Colonic mucosa (tissue), 4 donors: ENCODE results near the gene ALDH3B2. TPM values are rescaled to one million over a fixed set of nuclear protein-coding genes. Genes with fewer than 3 reads are reported as not detected.
A peak's percentile ranks its signal among the peaks of the same experiment; 100 is the strongest.
"Not testable (repeated sequence)": the region's sequence is repeated elsewhere in the genome, so short reads cannot be mapped to it uniquely, and the experiment has no call there.

Experiments
- DNase-seq: peaks from one replicate; pipeline ENCODE4 v3.0.0-alpha.2; 2020
- H3K27ac ChIP-seq: fragments of 200-600 bp; one replicate; pipeline ENCODE4 v1.8.0; 2021
- H3K27me3 ChIP-seq: fragments of 200-600 bp; one replicate; pipeline ENCODE4 v1.8.0; 2021
- H3K36me3 ChIP-seq: fragments of 200-600 bp; one replicate; pipeline ENCODE4 v1.8.0; 2021
- H3K4me1 ChIP-seq: fragments of 200-600 bp; one replicate; pipeline ENCODE4 v1.8.0; 2021; ENCODE audit warnings: mild to moderate bottlenecking
- H3K4me3 ChIP-seq: fragments of 200-600 bp; one replicate; pipeline ENCODE4 v1.8.0; 2021
- H3K9ac ChIP-seq, 2 donors: one replicate each; pipeline ENCODE4 v1.7.0; 2013; ENCODE audit warnings: control low read depth in 2 of 2, low read depth in 2 of 2, low read length in 2 of 2
- H3K9me3 ChIP-seq: fragments of 200-600 bp; one replicate; pipeline ENCODE4 v1.8.0; 2021
- intact Hi-C: fragments of 100-400 bp; cut with DNase I; formaldehyde crosslinking; loops from one replicate; pipeline ENCODE4 v1.14.1; 2022
- total RNA-seq, 2 donors: library from RNA; stranded (reverse); fragmentation: NEBNext Ultra II Directional in 1 of 2; extraction: Animal tissue kit (Norgen Biotek cat#: 25700) in 1 of 2; gene quantifications; one replicate each; pipeline ENCODE4 v1.2.1, GENCODE V29; 2021
- TF ChIP-seq, protein P1 (sequence below): fragments of 200-600 bp; IDR thresholded peaks from one replicate; pipeline ENCODE4 v1.8.0; 2022; ENCODE audit warnings: antibody characterized with exemption, mild to moderate bottlenecking
- donor health status: healthy.
- donor health status: DM: no; HTN: no; CAD: no.
- donor health status: DM: no; HTN: no; CAD: no.

ALDH3B2 gene
- total RNA-seq, 2 donors from 2014 or later: 0.08 to 0.89 TPM

DNA sequence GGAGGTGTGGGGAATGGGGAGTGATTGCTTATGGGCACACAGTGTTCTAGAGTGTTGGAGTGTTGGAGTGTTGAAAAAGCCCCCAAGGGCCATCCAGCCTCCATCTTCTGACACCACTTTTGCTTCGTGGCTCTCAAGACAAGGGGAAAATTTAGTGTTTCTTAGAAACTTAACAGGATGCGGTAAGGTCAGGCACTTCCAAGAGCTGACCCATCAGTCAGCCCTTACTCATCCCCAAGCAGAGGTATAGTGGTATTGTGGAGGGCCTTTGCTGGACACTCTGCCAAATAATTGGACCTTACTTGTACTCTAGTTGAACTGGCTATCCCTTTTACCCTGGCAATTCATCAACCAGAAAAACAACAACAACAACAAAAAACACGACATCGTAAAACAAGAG lies 14.8 kb upstream of the ALDH3B2 start:
- DNase-seq: no peak
- Histone ChIP-seq H3K9me3 (no peaks in the 10 kb centered on the region), H3K27me3 (no peaks in the 10 kb centered on the region), H3K4me1 (no peaks in the 10 kb centered on the region), H3K27ac (no peak overlapping the region), H3K4me3 (no peak overlapping the region), H3K9ac (no peak overlapping the region), H3K36me3 (no peaks in the 10 kb centered on the region)
- TF ChIP-seq, protein P1, sequence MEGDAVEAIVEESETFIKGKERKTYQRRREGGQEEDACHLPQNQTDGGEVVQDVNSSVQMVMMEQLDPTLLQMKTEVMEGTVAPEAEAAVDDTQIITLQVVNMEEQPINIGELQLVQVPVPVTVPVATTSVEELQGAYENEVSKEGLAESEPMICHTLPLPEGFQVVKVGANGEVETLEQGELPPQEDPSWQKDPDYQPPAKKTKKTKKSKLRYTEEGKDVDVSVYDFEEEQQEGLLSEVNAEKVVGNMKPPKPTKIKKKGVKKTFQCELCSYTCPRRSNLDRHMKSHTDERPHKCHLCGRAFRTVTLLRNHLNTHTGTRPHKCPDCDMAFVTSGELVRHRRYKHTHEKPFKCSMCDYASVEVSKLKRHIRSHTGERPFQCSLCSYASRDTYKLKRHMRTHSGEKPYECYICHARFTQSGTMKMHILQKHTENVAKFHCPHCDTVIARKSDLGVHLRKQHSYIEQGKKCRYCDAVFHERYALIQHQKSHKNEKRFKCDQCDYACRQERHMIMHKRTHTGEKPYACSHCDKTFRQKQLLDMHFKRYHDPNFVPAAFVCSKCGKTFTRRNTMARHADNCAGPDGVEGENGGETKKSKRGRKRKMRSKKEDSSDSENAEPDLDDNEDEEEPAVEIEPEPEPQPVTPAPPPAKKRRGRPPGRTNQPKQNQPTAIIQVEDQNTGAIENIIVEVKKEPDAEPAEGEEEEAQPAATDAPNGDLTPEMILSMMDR: no peak
- intact Hi-C loops: no loop called here

DNA sequence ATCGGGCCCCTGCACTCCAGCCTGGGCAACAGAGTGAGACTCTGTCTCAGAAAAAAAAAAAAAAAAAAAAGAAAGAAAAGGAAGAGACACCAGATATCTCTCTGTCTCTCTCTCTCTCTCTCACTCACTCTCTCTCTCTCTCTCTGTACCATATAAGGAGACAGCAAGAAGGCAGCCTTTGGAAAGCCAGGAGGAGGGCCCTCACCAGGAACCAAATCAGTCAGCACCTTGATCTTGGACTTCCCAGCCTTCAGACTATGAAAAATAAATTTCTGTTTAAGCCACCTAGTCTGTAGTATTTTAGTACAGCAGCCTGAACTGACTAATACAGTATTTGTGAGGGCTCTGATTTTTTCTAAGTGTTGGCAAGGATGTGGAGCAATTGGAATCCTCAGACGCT lies 13.6 kb upstream of the ALDH3B2 start:
- DNase-seq: no peak
- intact Hi-C loops: no loop called here
- Histone ChIP-seq H3K36me3 (no peaks in the 10 kb centered on the region), H3K27me3 (no peaks in the 10 kb centered on the region), H3K27ac (no peak overlapping the region), H3K9me3 (no peaks in the 10 kb centered on the region), H3K4me1 (no peaks in the 10 kb centered on the region), H3K9ac (no peak overlapping the region), H3K4me3 (no peak overlapping the region)
- TF ChIP-seq, protein P1: no peak

DNA sequence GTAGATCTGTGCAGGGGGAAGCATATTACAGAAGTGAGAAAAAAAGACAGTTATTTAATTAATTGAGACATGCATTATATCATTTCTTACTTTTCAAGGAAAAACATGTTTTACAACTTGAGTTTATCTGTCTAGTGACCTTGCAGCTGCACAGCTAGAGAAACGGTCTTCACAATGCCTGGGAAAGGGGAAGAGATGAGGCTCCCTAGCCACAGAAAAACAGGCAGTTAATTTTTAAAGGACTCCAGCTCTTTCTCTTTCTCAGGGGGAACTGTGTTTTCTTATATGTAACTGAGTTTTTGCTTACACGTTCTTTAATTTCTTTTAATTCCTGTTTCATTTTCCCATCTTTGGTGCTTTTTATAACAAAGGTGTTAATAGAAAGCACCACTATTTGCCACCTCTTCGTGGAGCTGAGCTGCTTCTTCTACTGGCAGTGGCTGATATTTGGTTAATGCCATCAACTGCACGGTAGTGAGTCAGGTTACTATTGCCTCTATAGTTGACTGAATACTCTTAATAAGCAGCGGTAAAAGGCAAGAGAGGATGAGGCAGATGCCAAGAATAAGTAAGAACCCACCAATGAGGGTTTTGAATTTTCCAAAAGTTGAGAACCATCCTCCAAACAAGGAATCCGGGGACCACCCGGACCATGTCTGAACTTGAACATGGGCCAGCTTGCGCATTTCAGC lies 11.4 kb upstream of the ALDH3B2 start:
- H3K9ac ChIP-seq, intact Hi-C loops, H3K4me3 ChIP-seq, H3K27ac ChIP-seq, H3K4me1 ChIP-seq, H3K9me3 ChIP-seq, H3K27me3 ChIP-seq, DNase-seq, H3K36me3 ChIP-seq: not testable (repeated sequence)

DNA sequence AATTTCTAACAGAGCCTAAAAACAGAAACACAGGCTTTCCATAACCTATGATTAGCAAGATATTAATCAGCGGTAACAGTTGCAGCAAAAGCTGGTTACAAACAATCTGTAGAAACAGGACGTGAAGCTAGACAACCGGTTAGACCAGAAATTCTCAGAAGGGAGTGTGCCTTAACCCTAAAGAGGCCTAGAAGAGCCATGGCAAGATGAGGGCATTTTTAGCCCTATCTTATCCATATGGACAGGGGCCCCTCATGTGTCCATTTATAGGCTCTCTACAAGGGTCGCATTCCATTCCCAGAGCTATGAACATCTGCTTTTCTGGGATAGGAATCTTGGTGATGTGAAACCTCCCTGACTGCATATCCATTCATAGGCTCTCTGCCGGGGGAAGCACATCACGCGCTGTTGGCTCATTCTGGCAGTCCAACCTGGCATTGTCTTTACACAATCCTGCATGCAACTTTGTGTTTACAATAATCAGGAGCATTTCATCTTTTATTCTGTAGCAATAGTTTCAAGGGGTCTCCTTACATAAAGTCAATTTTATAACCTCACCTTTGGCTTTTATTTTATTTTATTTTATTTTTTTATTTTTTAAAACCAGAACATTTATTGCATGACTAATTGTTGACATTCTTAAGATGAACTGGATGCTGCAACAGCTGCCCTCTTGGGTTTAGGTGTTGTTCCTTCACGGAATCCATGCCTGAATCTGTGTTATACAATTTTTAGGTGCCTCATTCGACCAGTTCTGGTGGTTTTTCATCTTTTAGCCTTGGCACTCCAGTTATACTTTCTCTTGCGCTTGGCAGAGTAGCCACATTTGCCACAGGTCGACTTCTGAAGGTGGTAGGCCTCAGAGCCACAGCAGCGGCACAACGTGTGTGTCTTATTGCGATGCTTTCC lies 8.0 kb upstream of the ALDH3B2 start:
- H3K27me3 ChIP-seq, H3K4me3 ChIP-seq, intact Hi-C loops, DNase-seq, H3K4me1 ChIP-seq, H3K27ac ChIP-seq, H3K9me3 ChIP-seq, H3K9ac ChIP-seq, H3K36me3 ChIP-seq: not testable (repeated sequence)

- Histone ChIP-seq H3K36me3 (no peaks in the 10 kb centered on the region), H3K27me3 (no peaks in the 10 kb centered on the region), H3K27ac (no peak overlapping the region), H3K4me3 (no peak overlapping the region), H3K9ac (no peak overlapping the region), H3K9me3 (no peaks in the 10 kb centered on the region), H3K4me1 (no peaks in the 10 kb centered on the region)
- intact Hi-C loops: no loop called here
- TF ChIP-seq, protein P1: no peak
- no peak for DNase-seq
These were observed 6.5 kb upstream of the ALDH3B2 start for GRCh38 chr11:67680696-67681470.

DNA sequence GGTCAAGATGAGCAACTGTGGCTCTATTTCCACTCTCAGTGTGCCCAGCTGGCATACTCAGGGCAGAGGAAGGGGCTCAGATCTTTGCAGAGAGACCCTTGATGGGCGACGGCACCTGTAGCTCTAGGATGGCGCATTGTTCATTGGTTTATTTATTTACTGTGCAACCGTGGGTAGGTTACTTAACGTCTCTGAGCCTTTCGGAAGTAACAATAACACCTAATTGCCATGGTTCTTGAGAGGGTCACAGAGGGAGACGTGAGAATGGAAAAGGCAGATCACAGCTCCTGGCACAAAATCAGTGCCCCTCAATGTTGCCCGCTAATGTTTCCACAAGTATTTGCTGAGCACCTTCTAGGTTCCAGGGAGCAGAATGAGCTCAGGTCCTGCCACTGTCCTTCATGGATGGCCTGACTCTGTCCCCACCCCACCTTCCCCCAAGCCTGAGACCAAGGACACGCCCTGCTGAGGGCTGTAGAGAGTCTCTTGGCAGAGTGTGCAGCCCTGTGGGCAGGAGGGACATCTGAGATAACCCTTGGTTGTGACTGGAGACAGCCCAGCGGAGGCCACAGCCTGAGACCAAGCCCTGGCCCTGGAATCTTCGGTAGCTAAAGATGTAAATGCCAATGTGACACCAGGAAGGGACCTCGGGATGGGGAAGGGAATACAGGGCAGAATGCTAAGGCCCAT lies 780 bp upstream of the ALDH3B2 start:
- no peak overlapping the region for H3K4me3 ChIP-seq
- H3K4me1 ChIP-seq: peaks cover 11% of the 10 kb centered on the region
- H3K27ac ChIP-seq: peak overlapping the region; percentile 50
- DNase-seq: peak; percentile 48
- H3K9ac ChIP-seq: peak overlapping the region in 1 of 2 donors; percentile 42
- H3K27me3 ChIP-seq: no peaks in the 10 kb centered on the region
- intact Hi-C loops: loop anchor here (10.0 kb wide), 1 partner anchor 50 kb away; no protein-coding TSS in a partner anchor
- no peaks in the 10 kb centered on the region for H3K36me3 ChIP-seq
- TF ChIP-seq, protein P1: no peak
- no peaks in the 10 kb centered on the region for H3K9me3 ChIP-seq
